CD14-positive monocyte (primary cell): Measurements from ENCODE around the gene ARFGEF2. TPM values are rescaled to one million over a fixed set of nuclear protein-coding genes. Genes with fewer than 3 reads are reported as not detected.
A peak's percentile ranks its signal among the peaks of the same experiment; 100 is the strongest.

Experiments
- DNase-seq, 3 donors: peaks; one replicate each; pipeline ENCODE4 v3.0.0-alpha.2; 2011 to 2022
- H2AFZ ChIP-seq: 2 replicates; pipeline ENCODE4 v1.6.0; 2012; ENCODE audit warnings: mild to moderate bottlenecking, low read depth, low read length, inconsistent platforms; ENCODE audit not compliant: insufficient read depth, poor library complexity, severe bottlenecking
- H3K27ac ChIP-seq, 2 donors: 1 replicate in 1 of 2; 2 replicates in 1 of 2; pipeline ENCODE4 v1.5.1; 2012 to 2013; ENCODE audit warnings: low read length in 2 of 2, control low read depth in 1 of 2, inconsistent platforms in 1 of 2, low read depth in 1 of 2, mild to moderate bottlenecking in 1 of 2
- H3K27me3 ChIP-seq, 2 donors: one replicate each; pipeline versions ENCODE4 v1.6.0 to v1.6.1; 2011 to 2013; ENCODE audit warnings: low read length in 2 of 2; ENCODE audit not compliant: control insufficient read depth in 2 of 2, insufficient read depth in 2 of 2
- H3K36me3 ChIP-seq, 2 donors: replicated peaks in 1 of 2; 1 replicate in 1 of 2; 2 replicates in 1 of 2; pipeline versions ENCODE4 v1.5.1 to v1.6.1; 2012 to 2013; ENCODE audit warnings: low read length in 2 of 2, control low read depth in 1 of 2, inconsistent platforms in 1 of 2, mild to moderate bottlenecking in 1 of 2; ENCODE audit not compliant: insufficient read depth in 2 of 2, control insufficient read depth in 1 of 2
- H3K4me1 ChIP-seq, 2 donors: 1 replicate in 1 of 2; 2 replicates in 1 of 2; pipeline versions ENCODE4 v1.5.1 to v1.6.1; 2012 to 2013; ENCODE audit warnings: low read length in 2 of 2, control low read depth in 1 of 2, inconsistent platforms in 1 of 2, mild to moderate bottlenecking in 1 of 2, moderate library complexity in 1 of 2; ENCODE audit not compliant: insufficient read depth in 2 of 2, control insufficient read depth in 1 of 2
- H3K4me2 ChIP-seq: replicated peaks from 2 replicates; pipeline ENCODE3; 2012; ENCODE audit warnings: low read length, moderate library complexity, mild to moderate bottlenecking; ENCODE audit not compliant: poor library complexity, severe bottlenecking; ENCODE audit errors: extremely low read depth
- H3K4me3 ChIP-seq, 3 experiments: fragments of 200-600 bp in 1 of 3; sonication (generic) in 1 of 3; replicated peaks in 1 of 3; 1 replicate in 2 of 3; 2 replicates in 1 of 3; pipeline ENCODE4 v1.5.1; 2011 to 2013; ENCODE audit warnings: low read length in 3 of 3, mild to moderate bottlenecking in 3 of 3, control low read depth in 2 of 3, low read depth in 2 of 3, inconsistent platforms in 1 of 3, moderate library complexity in 1 of 3
- H3K79me2 ChIP-seq: 2 replicates; pipeline ENCODE4 v1.6.0; 2012; ENCODE audit warnings: mild to moderate bottlenecking, control low read depth, inconsistent platforms, low read length, moderate library complexity; ENCODE audit not compliant: insufficient read depth
- H3K9ac ChIP-seq: 2 replicates; pipeline ENCODE4 v1.6.0; 2017; ENCODE audit warnings: low read length, mild to moderate bottlenecking; ENCODE audit not compliant: insufficient read depth, poor library complexity, severe bottlenecking
- H3K9me3 ChIP-seq, 2 donors: replicated peaks in 1 of 2; 1 replicate in 1 of 2; 2 replicates in 1 of 2; pipeline versions ENCODE4 v1.5.1 to v1.6.1; 2012 to 2013; ENCODE audit warnings: low read length in 2 of 2, control low read depth in 1 of 2; ENCODE audit not compliant: control insufficient read depth in 1 of 2, insufficient read depth in 1 of 2
- H4K20me1 ChIP-seq: 2 replicates; pipeline ENCODE4 v1.6.0; 2012; ENCODE audit warnings: mild to moderate bottlenecking, low read length, control low read depth, moderate library complexity; ENCODE audit not compliant: insufficient read depth
- H3K27ac Mint-ChIP-seq, 7 donors: one replicate each; pipeline ENCODE4 v1.8.0; 2020; ENCODE audit warnings: mild to moderate bottlenecking in 7 of 7, mixed read lengths in 7 of 7, moderate library complexity in 6 of 7, inconsistent platforms in 2 of 7
- H3K27me3 Mint-ChIP-seq, 3 donors: one replicate each; pipeline ENCODE4 v1.8.0; 2021 to 2022; ENCODE audit warnings: low read depth in 3 of 3, mild to moderate bottlenecking in 3 of 3, mixed read lengths in 3 of 3, moderate library complexity in 3 of 3, inconsistent platforms in 1 of 3
- H3K36me3 Mint-ChIP-seq, 2 donors: one replicate each; pipeline ENCODE4 v1.8.0; 2020; ENCODE audit warnings: mixed read lengths in 2 of 2, inconsistent platforms in 1 of 2, mild to moderate bottlenecking in 1 of 2
- H3K4me1 Mint-ChIP-seq: one replicate; pipeline ENCODE4 v1.8.0; 2020; ENCODE audit warnings: mild to moderate bottlenecking, mixed read lengths
- H3K4me3 Mint-ChIP-seq, 2 donors: one replicate each; pipeline ENCODE4 v1.8.0; 2020; ENCODE audit warnings: mild to moderate bottlenecking in 2 of 2, mixed read lengths in 2 of 2, moderate library complexity in 1 of 2
- H3K9me3 Mint-ChIP-seq, 7 donors: one replicate each; pipeline ENCODE4 v1.8.0; 2020 to 2022; ENCODE audit warnings: mixed read lengths in 7 of 7, mild to moderate bottlenecking in 6 of 7, moderate library complexity in 6 of 7, inconsistent platforms in 2 of 7
- CTCF ChIP-seq: fragments of 200-600 bp; IDR thresholded peaks from one replicate; pipeline ENCODE4 v1.8.0; 2022; ENCODE audit warnings: antibody characterized with exemption, mild to moderate bottlenecking
- WGBS: methylation state at CpG from one replicate; pipeline ENCODE4 v1.1.5; 2013; ENCODE audit warnings: missing lambda C conversion rate; ENCODE audit not compliant: insufficient coverage; 5-methylcytosine and 5-hydroxymethylcytosine counted together
- intact Hi-C, 2 donors: fragments of 100-400 bp; cut with micrococcal nuclease; formaldehyde crosslinking; loops; one replicate each; pipeline versions ENCODE4 v1.15.0 to v1.15.1; 2023
- polyA plus RNA-seq, 3 donors: library from polyadenylated mRNA; depleted of rRNA in 1 of 3; unstranded in 2 of 3; stranded (reverse) in 1 of 3; fragments of 300-500 nt in 2 of 3; fragments of >200 nt in 1 of 3; fragmentation: Illumina TruSeq in 2 of 3; gene quantifications; 1 replicate in 2 of 3; 2 replicates in 1 of 3; pipeline ENCODE4 v1.2.3, GENCODE V29; 2012 to 2021

ARFGEF2 gene
- polyA plus RNA-seq, 3 donors: 4.6 to 10.9 (median 5.5) TPM

- intact Hi-C loops: loop anchor here in 1 of 2 donors (2.0 to 10.0 kb wide), 4 partner anchors 14 to 1178 kb away; partner anchors contain the start of gene PREX1
- H3K4me3 Mint-ChIP-seq: peak overlapping the region in 1 of 2 donors; percentile 48
- no peak for DNase-seq
- TF ChIP-seq CTCF: no peak
- H3K27me3 Mint-ChIP-seq: peaks cover 0 to 1% (median 0%) of the 10 kb centered on the region in 3 donors
- H3K9ac ChIP-seq: no peak overlapping the region
- H2AFZ ChIP-seq: no peak overlapping the region
- H3K27me3 ChIP-seq: no peaks in the 10 kb centered on the region
- peaks cover 65% of the 10 kb centered on the region for H3K4me1 Mint-ChIP-seq
- H4K20me1 ChIP-seq: peaks cover 39% of the 10 kb centered on the region
- H3K36me3 Mint-ChIP-seq: peaks cover 1 to 3% of the 10 kb centered on the region in 2 donors
- no peaks in the 10 kb centered on the region for H3K9me3 ChIP-seq
- peak overlapping the region; percentile 3 for H3K4me2 ChIP-seq
- H3K9me3 Mint-ChIP-seq: peaks cover 0 to 1% (median 0%) of the 10 kb centered on the region in 7 donors
- H3K36me3 ChIP-seq: no peaks in the 10 kb centered on the region
- peak overlapping the region in 1 of 3 experiments; percentile 80 for H3K4me3 ChIP-seq
- no CpG with 5 or more reads among the region's 4 CpGs for WGBS
- H3K27ac Mint-ChIP-seq: peak overlapping the region; percentile 39 to 99 (median 93)
- H3K27ac ChIP-seq: peak overlapping the region in 1 of 2 donors; percentile 39
- peaks cover 49 to 61% of the 10 kb centered on the region in 2 donors for H3K4me1 ChIP-seq
- peaks cover 66% of the 10 kb centered on the region for H3K79me2 ChIP-seq
Measured at GRCh38 chr20:48923149-48923718, 1.7 kb downstream of the ARFGEF2 start.

- WGBS: no CpG with 5 or more reads among the region's 3 CpGs
- peaks cover 61% of the 10 kb centered on the region for H3K4me1 Mint-ChIP-seq
- no peak for DNase-seq
- H3K4me2 ChIP-seq: peak overlapping the region; percentile 48
- peaks cover 0 to 1% (median 0%) of the 10 kb centered on the region in 3 donors for H3K27me3 Mint-ChIP-seq
- intact Hi-C loops: loop anchor here in 1 of 2 donors (5.0 to 10.0 kb wide), 3 partner anchors 97 to 1180 kb away; partner anchors contain the start of gene PREX1
- peak overlapping the region; percentile 26 to 34 for H3K4me3 Mint-ChIP-seq
- no peaks in the 10 kb centered on the region for H3K27me3 ChIP-seq
- H3K9ac ChIP-seq: no peak overlapping the region
- peak overlapping the region; percentile 89 to 99 (median 93) for H3K27ac Mint-ChIP-seq
- H3K79me2 ChIP-seq: peaks cover 79% of the 10 kb centered on the region
- no peaks in the 10 kb centered on the region for H3K36me3 ChIP-seq
- no peak for TF ChIP-seq CTCF
- peaks cover 53% of the 10 kb centered on the region for H4K20me1 ChIP-seq
- H3K9me3 Mint-ChIP-seq: peaks cover 0 to 1% (median 0%) of the 10 kb centered on the region in 7 donors
- H3K27ac ChIP-seq: peak overlapping the region in 1 of 2 donors; percentile 39
- H3K4me1 ChIP-seq: peaks cover 48 to 59% of the 10 kb centered on the region in 2 donors
- H3K9me3 ChIP-seq: no peaks in the 10 kb centered on the region
- H2AFZ ChIP-seq: no peak overlapping the region
- H3K4me3 ChIP-seq: peak overlapping the region in 1 of 3 experiments; percentile 18
- peaks cover 1 to 3% of the 10 kb centered on the region in 2 donors for H3K36me3 Mint-ChIP-seq
Measured at GRCh38 chr20:48924756-48925109, 3.2 kb downstream of the ARFGEF2 start.
